Astrocyte (in vitro differentiated cells and primary cell): ENCODE data around the gene EPS8L1. TPM values are rescaled to one million over a fixed set of nuclear protein-coding genes. Genes with fewer than 3 reads are reported as not detected.

ENCODE experiments used
- DNase-seq: peaks from one replicate; pipeline ENCODE4 v3.0.0-alpha.2; 2010; ENCODE audit warnings: low read depth
- FAIRE-seq: peaks from 2 replicates; lab custom pipeline; 2011; peaks lifted over from hg19 to GRCh38; lab: Jason Lieb, UNC
- H2AFZ ChIP-seq: 2 replicates; pipeline ENCODE4 v1.6.0; 2012; ENCODE audit warnings: low read depth, low read length, inconsistent platforms
- H3K27ac ChIP-seq: 2 replicates; pipeline ENCODE4 v1.5.1; 2011; ENCODE audit warnings: low read depth, low read length, inconsistent platforms
- H3K27me3 ChIP-seq: 2 replicates; pipeline ENCODE4 v1.6.0; 2011; ENCODE audit warnings: low read length, inconsistent platforms; ENCODE audit not compliant: insufficient read depth
- H3K36me3 ChIP-seq: 2 replicates; pipeline ENCODE4 v1.5.1; 2011; ENCODE audit warnings: low read length, inconsistent platforms; ENCODE audit not compliant: insufficient read depth
- H3K4me1 ChIP-seq: 2 replicates; pipeline ENCODE4 v1.5.1; 2011; ENCODE audit warnings: low read length, inconsistent platforms; ENCODE audit not compliant: insufficient read depth
- H3K4me2 ChIP-seq: 2 replicates; pipeline ENCODE4 v1.6.0; 2012; ENCODE audit warnings: low read length, inconsistent platforms
- H3K4me3 ChIP-seq: 2 replicates; pipeline ENCODE4 v1.5.1; 2011; ENCODE audit warnings: low read depth, mild to moderate bottlenecking, low read length, inconsistent platforms; ENCODE audit not compliant: insufficient read depth
- H3K79me2 ChIP-seq: 2 replicates; pipeline ENCODE4 v1.6.0; 2012; ENCODE audit warnings: mild to moderate bottlenecking, low read length, inconsistent platforms; ENCODE audit not compliant: insufficient read depth
- H3K9ac ChIP-seq: 2 replicates; pipeline ENCODE4 v1.6.0; 2012; ENCODE audit warnings: mild to moderate bottlenecking, low read length, inconsistent platforms
- H3K9me3 ChIP-seq: 2 replicates; pipeline ENCODE4 v1.5.1; 2012; ENCODE audit warnings: low read depth, mild to moderate bottlenecking, low read length, inconsistent platforms; ENCODE audit not compliant: insufficient read depth
- H4K20me1 ChIP-seq: 2 replicates; pipeline ENCODE4 v1.6.0; 2012; ENCODE audit warnings: low read length, inconsistent platforms; ENCODE audit not compliant: insufficient read depth
- H3K27ac Mint-ChIP-seq: one replicate; pipeline ENCODE4 v1.8.0; 2021; ENCODE audit warnings: mild to moderate bottlenecking, mixed read lengths; ENCODE audit not compliant: unreplicated experiment
- H3K27me3 Mint-ChIP-seq: one replicate; pipeline ENCODE4 v1.8.0; 2021; ENCODE audit warnings: low read depth, mixed read lengths; ENCODE audit not compliant: unreplicated experiment
- H3K36me3 Mint-ChIP-seq: one replicate; pipeline ENCODE4 v1.8.0; 2021; ENCODE audit warnings: low read depth, mixed read lengths; ENCODE audit not compliant: unreplicated experiment
- H3K4me1 Mint-ChIP-seq: one replicate; pipeline ENCODE4 v1.8.0; 2021; ENCODE audit warnings: low read depth, mixed read lengths; ENCODE audit not compliant: unreplicated experiment
- H3K4me3 Mint-ChIP-seq: one replicate; pipeline ENCODE4 v1.8.0; 2021; ENCODE audit warnings: mild to moderate bottlenecking, moderate library complexity, mixed read lengths; ENCODE audit not compliant: unreplicated experiment
- H3K9me3 Mint-ChIP-seq: one replicate; pipeline ENCODE4 v1.8.0; 2021; ENCODE audit warnings: mild to moderate bottlenecking, mixed read lengths; ENCODE audit not compliant: unreplicated experiment
- EZH2 ChIP-seq: IDR thresholded peaks from 2 replicates; pipeline ENCODE4 v1.6.1; 2012; ENCODE audit warnings: mild to moderate bottlenecking, low read length, inconsistent platforms; ENCODE audit not compliant: insufficient read depth
- total RNA-seq: library from RNA; stranded (reverse); gene quantifications from 2 replicates; pipeline ENCODE4 v1.2.1, GENCODE V29; 2021
- TF ChIP-seq, protein P1 (sequence below): IDR thresholded peaks from 2 replicates; pipeline ENCODE4 v1.5.1; 2011; ENCODE audit warnings: low read depth, mild to moderate bottlenecking, inconsistent platforms, low read length, moderate library complexity; ENCODE audit not compliant: insufficient read depth

The EPS8L1 gene
- total RNA-seq, 1 donor from 2014 or later: 9.2 TPM

DNA sequence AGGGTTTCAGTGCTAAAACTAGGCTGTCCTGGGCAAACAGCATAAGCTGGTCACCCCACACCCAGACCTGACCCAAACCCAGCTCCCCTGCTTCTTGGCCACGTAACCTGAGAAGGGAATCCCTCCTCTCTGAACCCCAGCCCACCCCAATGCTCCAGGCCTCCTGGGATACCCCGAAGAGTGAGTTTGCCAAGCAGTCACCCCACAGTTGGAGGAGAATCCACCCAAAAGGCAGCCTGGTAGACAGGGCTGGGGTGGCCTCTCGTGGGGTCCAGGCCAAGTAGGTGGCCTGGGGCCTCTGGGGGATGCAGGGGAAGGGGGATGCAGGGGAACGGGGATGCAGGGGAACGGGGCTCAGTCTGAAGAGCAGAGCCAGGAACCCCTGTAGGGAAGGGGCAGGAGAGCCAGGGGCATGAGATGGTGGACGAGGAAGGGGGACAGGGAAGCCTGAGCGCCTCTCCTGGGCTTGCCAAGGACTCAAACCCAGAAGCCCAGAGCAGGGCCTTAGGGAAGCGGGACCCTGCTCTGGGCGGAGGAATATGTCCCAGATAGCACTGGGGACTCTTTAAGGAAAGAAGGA, 39.0 kb downstream of the EPS8L1 start:
- Histone ChIP-seq H3K9me3 (no peaks in the 10 kb centered on the region), H3K4me3 (no peak overlapping the region), H4K20me1 (peaks cover 70% of the 10 kb centered on the region), H3K36me3 (no peaks in the 10 kb centered on the region), H3K4me1 (peaks cover 40% of the 10 kb centered on the region), H3K4me2 (peak overlapping the region; percentile 100), H3K9ac (peak overlapping the region; percentile 81), H3K27me3 (no peaks in the 10 kb centered on the region), H3K27ac (peak overlapping the region; percentile 64), H3K79me2 (peaks cover 70% of the 10 kb centered on the region), H2AFZ (no peak overlapping the region)
- Mint-ChIP-seq H3K27me3 (no peaks in the 10 kb centered on the region), H3K4me1 (peaks cover 16% of the 10 kb centered on the region), H3K4me3 (peak overlapping the region; percentile 73), H3K27ac (no peak overlapping the region), H3K9me3 (no peaks in the 10 kb centered on the region), H3K36me3 (no peaks in the 10 kb centered on the region)
- DNase-seq (no peak), FAIRE-seq (no peak)
- TF ChIP-seq, protein P1, sequence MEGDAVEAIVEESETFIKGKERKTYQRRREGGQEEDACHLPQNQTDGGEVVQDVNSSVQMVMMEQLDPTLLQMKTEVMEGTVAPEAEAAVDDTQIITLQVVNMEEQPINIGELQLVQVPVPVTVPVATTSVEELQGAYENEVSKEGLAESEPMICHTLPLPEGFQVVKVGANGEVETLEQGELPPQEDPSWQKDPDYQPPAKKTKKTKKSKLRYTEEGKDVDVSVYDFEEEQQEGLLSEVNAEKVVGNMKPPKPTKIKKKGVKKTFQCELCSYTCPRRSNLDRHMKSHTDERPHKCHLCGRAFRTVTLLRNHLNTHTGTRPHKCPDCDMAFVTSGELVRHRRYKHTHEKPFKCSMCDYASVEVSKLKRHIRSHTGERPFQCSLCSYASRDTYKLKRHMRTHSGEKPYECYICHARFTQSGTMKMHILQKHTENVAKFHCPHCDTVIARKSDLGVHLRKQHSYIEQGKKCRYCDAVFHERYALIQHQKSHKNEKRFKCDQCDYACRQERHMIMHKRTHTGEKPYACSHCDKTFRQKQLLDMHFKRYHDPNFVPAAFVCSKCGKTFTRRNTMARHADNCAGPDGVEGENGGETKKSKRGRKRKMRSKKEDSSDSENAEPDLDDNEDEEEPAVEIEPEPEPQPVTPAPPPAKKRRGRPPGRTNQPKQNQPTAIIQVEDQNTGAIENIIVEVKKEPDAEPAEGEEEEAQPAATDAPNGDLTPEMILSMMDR: no peak
- TF ChIP-seq EZH2: no peak

DNA sequence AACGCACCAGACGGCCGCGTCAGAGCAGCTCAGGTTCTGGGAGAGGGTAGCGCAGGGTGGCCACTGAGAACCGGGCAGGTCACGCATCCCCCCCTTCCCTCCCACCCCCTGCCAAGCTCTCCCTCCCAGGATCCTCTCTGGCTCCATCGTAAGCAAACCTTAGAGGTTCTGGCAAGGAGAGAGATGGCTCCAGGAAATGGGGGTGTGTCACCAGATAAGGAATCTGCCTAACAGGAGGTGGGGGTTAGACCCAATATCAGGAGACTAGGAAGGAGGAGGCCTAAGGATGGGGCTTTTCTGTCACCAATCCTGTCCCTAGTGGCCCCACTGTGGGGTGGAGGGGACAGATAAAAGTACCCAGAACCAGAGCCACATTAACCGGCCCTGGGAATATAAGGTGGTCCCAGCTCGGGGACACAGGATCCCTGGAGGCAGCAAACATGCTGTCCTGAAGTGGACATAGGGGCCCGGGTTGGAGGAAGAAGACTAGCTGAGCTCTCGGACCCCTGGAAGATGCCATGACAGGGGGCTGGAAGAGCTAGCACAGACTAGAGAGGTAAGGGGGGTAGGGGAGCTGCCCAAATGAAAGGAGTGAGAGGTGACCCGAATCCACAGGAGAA, 39.9 kb downstream of the EPS8L1 start:
- Histone ChIP-seq H3K4me3 (peak overlapping the region; percentile 86), H4K20me1 (peaks cover 61% of the 10 kb centered on the region), H3K9ac (peak overlapping the region; percentile 99), H3K79me2 (peaks cover 61% of the 10 kb centered on the region), H3K36me3 (no peaks in the 10 kb centered on the region), H3K27me3 (no peaks in the 10 kb centered on the region), H2AFZ (no peak overlapping the region), H3K4me1 (peaks cover 40% of the 10 kb centered on the region), H3K4me2 (peak overlapping the region; percentile 100), H3K27ac (peak overlapping the region; percentile 83), H3K9me3 (no peaks in the 10 kb centered on the region)
- TF ChIP-seq, protein P1: no peak
- no peak for TF ChIP-seq EZH2
- H3K36me3 Mint-ChIP-seq: no peaks in the 10 kb centered on the region
- peak overlapping the region; percentile 97 for H3K27ac Mint-ChIP-seq
- H3K9me3 Mint-ChIP-seq: no peaks in the 10 kb centered on the region
- DNase-seq (peak; percentile 40), FAIRE-seq (no peak)
- H3K4me1 Mint-ChIP-seq: peaks cover 16% of the 10 kb centered on the region
- H3K4me3 Mint-ChIP-seq: peak overlapping the region; percentile 98
- peaks cover 2% of the 10 kb centered on the region for H3K27me3 Mint-ChIP-seq
